NCI-H1092 (cell line): ENCODE measurements around the gene ERCC6L.
"Not testable (repeated sequence)": the region's sequence is repeated elsewhere in the genome, so short reads cannot be mapped to it uniquely, and the experiment has no call there.

Source experiments
- DNase-seq: peaks from one replicate; lab custom pipeline; 2025; lab: John Stamatoyannopoulos, UW

The ERCC6L gene

GRCh38 chrX:72253686-72254085, 14.9 kb upstream of the ERCC6L start:
- DNase-seq, result no peak

GRCh38 chrX:72247206-72247942, 8.5 kb upstream of the ERCC6L start:
- DNase-seq, result peak; percentile 55

- DNase-seq, result peak; percentile 12
These were observed 6.7 kb upstream of the ERCC6L start for GRCh38 chrX:72245461-72246089.

GRCh38 chrX:72243472-72243871, 4.6 kb upstream of the ERCC6L start:
- no peak for DNase-seq

DNA sequence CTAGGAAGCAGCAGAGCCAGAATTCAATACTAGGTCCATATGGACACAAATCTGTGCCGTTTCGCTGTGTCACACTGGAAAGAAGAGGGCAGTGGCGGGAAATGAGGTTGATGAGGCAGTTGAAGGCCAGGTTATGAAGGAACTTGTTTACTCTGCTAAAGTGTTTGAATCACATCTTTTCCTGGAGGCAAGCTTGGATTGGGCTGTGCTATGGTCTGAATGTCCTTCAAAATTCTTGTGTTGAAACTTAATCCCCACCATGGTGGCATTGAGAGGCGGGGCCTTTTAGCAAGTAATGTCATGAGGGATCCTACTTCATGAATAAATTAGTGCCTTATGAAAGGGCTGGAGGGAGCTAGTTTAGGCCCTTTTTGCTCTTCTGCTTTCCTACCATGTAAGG, 2.1 kb upstream of the ERCC6L start:
- no peak for DNase-seq

DNA sequence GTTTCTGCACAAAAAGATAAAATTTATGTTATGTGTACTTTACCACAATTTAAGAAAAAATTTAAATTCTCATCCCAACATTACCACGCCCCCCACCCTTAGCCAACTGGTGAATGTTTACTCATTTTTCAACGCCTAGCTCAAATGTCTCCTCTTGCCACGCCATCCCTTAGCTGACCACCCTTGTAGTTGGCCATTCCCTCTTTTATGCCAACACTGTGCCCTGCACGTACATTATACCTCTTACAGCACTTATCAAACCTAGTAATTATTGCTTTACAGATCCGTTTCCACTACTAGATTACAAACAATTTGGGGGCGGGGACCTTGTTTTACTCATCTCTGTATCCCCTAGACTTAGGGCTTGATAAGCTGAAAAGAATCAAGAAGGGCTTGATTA, 644 bp downstream of the ERCC6L start:
- DNase-seq, result no peak

GRCh38 chrX:72236841-72237240, 2.0 kb downstream of the ERCC6L start:
- DNase-seq, result no peak

DNA sequence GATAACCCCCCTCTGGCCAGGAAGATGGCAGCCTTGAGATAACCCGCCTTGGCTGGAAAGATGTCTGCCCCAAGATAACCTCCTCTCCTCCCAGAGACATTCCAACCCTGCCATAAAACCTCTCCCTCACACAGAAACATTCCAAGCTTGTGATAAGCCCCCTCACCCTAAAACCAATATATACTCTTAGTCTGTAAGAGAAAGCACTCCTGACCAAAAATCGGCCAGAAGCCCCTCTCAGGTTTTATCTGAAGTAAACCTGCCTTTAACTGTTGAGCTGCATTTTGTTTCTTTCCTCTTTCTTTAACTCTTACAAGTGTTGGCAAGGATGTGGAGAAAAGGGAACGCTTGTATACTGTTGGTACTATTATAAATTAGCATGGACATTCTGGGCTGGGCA, 8.5 kb downstream of the ERCC6L start:
- no peak for DNase-seq

DNA sequence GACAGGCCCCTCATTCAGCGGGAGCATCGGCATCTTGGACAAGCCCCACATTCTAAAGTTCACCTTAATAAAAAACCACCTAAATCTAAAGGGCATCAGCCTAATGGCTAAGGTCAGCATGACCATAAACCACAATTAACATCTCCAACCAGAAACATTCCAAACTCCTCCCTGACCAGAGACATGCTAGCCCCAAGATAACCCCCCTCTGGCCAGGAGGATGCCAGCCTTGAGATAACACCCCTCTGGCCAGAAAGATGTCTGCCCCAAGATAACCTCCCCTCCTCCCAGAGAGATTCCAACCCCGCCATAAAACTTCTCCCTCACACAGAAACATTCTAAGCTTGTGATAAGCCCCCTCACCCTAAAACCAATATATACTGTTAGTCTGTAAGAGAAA, 18.5 kb downstream of the ERCC6L start:
- DNase-seq, result not testable (repeated sequence)

GRCh38 chrX:72216973-72217372, 21.9 kb downstream of the ERCC6L start:
- DNase-seq, result no peak

GRCh38 chrX:72208126-72208800, 30.6 kb downstream of the ERCC6L start:
- DNase-seq, result no peak

- DNase-seq, result no peak
These were observed 31.5 kb downstream of the ERCC6L start for GRCh38 chrX:72207366-72207765.

GRCh38 chrX:72205706-72206105, 33.1 kb downstream of the ERCC6L start:
- no peak for DNase-seq

- DNase-seq, result no peak
These were observed 35.4 kb downstream of the ERCC6L start for GRCh38 chrX:72203421-72203820.

- no peak for DNase-seq
These were observed 35.9 kb downstream of the ERCC6L start for GRCh38 chrX:72202792-72203401.

- DNase-seq, result no peak
These were observed 36.8 kb downstream of the ERCC6L start for GRCh38 chrX:72201836-72202536.

DNA sequence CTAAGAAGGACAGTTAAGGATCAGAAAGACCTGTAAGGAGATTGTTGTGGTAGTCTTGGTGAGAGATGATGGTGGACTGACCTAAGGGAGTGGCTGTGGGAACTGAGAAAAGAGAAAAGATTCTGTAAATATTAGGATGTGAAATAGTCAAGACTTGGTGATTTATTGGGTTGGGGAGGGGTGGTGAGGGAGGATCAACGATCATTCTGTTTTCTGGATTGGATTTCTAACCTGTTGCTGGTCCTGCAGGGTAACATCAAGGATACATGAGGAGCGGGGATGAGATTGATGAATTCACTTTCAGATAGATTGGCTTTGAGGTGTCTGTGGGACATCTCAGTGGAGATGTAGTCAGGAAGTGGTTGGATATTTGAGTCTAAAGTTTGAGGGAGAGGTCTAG, 55.9 kb downstream of the ERCC6L start:
- DNase-seq, result no peak

- peak; percentile 98 for DNase-seq
These were observed 57.4 kb downstream of the ERCC6L start, which contains the start of gene PIN4 for GRCh38 chrX:72181178-72182125. PIN4 (plus strand) TSS chrX:72181757; CDS start chrX:72181786, 29 bp downstream.

- no peak for DNase-seq
These were observed 58.3 kb downstream of the ERCC6L start for GRCh38 chrX:72180539-72180938.

DNA sequence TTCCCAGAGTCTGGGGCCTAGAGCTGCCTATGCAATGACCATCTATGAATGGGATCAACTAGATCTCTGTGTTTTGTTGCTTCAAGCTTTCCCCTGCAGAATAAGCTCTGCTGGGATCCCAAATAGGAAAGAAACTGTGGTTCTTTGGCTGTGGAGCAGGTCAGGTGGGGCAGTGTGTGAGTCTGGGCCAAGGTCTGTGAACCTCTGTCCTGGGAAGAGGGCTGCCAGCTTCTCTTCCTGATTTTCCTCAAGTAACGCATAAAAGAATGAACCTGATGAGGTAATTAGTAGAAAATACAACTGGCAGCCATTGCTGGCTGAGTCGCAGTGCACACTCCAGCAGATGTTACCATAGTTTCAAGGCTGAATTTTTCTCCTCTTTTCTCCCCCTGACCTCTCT, 61.8 kb downstream of the ERCC6L start:
- DNase-seq, result no peak

DNA sequence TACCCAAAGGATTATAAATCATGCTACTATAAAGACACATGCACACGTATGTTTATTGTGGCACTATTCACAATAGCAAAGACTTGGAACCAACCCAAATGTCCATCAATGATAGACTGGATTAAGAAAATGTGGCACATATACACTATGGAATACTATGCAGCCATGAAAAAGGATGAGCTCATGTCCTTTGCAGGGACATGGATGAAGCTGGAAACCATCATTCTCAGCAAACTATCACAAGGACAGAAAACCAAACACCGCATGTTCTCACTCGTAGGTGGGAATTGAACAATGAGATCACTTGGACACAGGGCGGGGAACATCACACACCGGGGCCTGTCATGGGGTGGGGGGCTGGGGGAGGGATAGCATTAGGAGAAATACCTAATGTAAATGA, 62.5 kb downstream of the ERCC6L start:
- not testable (repeated sequence) for DNase-seq
